HG03558 (cell line): ENCODE measurements around the gene KRT74.

Source experiments
- ATAC-seq: cut with Tn5 transposase; IDR thresholded peaks from one replicate; pipeline ENCODE4 v1.9.1; 2021; ENCODE audit warnings: moderate number of reproducible peaks; ENCODE audit not compliant: unreplicated experiment; ENCODE audit errors: extremely low read depth

Gene KRT74

DNA sequence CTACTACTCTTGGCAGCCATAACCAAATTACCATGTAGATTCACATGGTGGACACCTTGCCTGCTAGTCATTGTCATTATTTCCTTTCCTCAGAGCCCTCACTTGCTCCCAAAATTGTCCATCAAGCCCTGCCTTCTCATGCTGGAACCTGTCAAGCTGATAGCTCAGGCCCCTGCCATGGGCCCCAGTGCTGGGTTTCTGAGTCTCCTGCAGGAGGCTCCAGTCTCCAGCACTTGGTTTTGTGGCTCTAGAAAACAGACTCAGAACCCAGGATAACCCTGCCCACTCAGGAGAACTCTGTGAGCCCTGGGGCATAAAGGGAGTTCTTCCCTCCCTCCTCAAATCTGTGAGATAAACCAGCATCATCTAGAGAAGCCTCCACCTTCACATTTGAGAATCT is 31.5 kb downstream of the KRT74 start:
- ATAC-seq = no peak

DNA sequence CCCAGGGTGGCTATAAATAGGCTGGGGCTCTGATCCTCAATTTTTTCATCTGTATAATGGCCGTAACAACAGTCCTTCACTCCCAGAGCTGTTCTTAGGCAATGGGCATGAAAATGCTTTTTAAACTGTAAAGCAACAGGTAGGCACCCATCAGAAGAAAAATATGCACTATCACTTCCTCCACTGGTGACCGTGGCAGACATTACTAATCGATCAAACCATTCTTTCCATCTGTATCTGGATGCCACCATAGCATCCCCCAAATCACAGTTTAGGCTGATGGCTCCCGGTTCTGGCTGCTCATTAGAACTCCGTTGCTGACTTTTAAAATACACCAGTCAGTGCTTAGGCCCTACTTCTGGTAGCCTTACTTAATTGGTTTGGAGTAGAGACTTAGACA is 31.9 kb downstream of the KRT74 start:
- ATAC-seq = no peak

GRCh38 chr12:52540531-52540930 is 33.1 kb downstream of the KRT74 start:
- no peak for ATAC-seq

DNA sequence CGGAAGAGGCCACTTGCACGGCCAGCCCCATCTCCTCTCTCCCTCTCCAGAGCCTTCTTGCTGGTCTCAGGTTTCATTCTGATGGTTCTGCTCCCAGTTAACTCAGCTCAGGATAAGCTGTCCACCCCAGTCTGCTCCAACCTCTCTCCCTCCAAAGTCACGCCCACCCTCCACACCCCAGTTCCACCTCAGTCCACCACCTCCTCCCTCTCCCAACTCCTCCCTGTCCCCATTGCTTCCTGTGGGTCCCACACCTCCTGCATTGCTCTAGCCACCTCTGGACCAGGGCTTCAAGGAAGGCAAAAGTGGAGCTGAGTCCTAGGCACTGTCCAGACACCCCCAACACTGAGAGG is 33.8 kb downstream of the KRT74 start:
- no peak for ATAC-seq

GRCh38 chr12:52539083-52539820 is 34.4 kb downstream of the KRT74 start:
- ATAC-seq = no peak

GRCh38 chr12:52537101-52537500 is 36.5 kb downstream of the KRT74 start:
- no peak for ATAC-seq

DNA sequence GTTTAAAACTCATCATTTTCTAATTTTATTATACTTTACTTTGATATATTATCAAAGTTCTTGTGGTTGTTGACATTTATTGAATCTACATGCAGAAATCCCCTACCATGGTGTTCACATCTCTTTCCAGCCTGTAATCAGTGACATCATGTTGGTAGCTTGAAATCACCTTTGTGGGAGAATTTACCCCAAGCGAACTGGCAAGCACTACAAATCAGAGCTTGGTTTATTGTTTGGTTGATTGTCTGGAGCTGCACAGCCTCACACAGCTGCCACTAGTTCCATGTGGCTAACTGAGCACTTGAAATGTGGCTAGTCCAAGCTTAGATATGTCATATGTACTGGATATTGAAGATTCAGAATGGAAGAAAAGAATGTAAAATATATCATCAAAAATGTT is 38.1 kb downstream of the KRT74 start:
- ATAC-seq = no peak

- ATAC-seq = no peak
These were observed 39.2 kb downstream of the KRT74 start for GRCh38 chr12:52534482-52534881.

DNA sequence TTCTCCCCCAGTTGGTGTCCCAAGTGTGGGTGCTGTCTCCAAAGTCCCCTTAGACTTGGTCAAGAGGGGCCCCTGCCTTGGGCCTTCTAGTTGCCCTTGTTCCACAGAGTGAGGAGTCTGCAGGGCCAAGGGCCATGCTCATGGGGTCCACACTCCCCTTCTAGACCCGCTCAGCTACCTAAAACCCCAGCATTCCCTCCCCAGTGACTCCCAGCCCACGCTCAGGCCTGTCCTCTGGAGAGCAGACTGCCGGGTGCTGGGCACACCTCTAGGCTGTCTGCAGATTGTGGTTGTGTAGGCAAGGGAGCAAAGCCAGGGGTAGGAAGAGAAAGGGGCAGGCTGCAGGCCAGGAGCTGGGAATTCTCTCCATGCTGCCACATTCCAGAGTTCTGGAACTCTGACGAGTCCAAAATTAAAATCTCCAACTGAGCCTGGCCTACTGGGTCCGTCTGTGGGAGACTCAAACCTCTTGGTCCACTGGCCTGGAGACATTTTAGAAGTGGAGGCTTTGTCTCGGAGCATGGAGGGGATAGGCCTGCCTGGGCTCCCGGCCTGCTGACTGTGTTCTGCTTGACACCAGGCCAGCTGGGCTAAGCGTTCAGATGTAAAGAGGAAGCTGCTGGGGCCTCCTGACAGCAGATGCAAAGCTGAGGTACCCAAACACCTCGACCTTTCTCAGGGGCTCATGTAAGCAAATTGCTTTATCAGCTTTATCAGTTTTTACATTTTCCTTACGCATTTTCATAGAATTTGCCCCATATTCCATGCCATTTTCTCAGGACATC is 39.8 kb downstream of the KRT74 start:
- no peak for ATAC-seq

DNA sequence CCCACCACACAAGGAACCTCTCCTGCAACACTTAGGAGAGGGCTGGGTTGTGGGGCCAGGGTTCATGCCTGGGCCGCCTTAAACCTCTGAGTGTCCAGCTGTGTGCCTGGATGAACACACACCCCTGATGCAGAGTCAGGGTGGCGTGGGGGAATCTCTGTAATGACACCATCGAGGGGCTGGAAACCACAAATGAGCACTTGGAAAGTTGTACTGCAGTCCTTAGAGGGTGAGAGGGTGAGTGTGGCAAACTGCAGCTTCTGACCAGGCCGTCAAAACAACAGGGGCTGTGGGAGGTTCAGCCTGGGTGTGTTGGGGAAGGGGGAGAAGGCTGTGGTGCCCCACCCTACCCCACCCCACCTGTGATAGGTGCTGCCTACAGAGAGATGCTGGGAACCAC is 41.0 kb downstream of the KRT74 start:
- no peak for ATAC-seq

DNA sequence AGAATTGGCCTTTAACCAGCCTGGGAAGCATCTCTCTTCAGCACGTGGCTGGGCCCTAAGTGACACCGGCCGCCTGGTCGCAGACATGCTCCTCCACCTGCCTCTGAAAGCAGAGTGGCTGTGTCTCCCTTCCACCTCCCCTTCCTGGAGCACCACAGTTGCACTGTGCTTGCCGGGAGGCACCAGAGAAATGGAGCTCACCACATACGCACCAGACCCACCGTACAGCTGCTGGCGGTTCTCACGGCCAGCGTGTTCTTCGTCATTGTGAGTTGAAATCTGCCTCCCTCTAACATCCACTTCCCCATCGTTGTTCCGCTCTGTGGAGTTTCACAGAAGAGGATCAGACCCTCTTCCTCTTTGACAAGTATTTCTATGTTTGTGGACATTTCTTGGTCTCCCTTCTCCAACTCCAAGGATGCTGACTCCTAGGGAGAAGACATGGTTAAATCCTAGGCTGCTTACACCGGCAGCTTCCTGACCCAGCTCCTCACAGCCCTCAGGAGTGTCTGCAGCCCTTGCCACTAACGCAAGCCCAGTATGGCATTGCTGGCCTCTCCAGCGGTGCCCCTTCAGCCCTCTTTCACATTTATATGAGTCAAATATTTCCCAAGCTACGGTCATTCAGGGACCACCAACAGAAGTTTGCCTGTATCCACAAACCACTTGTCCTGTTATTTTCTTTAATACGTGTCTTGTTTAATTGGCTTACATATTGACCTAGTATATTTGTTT is 41.9 kb downstream of the KRT74 start:
- no peak for ATAC-seq

DNA sequence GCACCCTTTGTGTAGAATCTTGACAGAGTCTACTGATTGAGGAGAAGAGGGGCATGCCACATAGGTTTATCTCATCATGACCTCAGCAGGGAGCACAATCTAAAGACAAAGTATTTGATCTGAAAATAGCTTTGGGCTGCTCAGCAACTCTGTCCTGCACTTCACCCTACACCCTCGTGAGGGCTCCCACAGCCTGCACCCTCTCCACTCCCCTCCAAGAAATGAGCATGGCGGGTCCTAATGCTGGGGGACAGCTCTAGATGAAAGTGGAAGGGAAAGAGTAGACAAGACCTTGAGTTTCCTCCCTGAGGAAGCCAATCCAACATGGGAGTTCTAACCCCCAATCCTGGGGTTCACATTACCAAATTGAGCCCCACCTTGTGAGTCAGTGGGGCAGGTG is 42.7 kb downstream of the KRT74 start:
- no peak for ATAC-seq

DNA sequence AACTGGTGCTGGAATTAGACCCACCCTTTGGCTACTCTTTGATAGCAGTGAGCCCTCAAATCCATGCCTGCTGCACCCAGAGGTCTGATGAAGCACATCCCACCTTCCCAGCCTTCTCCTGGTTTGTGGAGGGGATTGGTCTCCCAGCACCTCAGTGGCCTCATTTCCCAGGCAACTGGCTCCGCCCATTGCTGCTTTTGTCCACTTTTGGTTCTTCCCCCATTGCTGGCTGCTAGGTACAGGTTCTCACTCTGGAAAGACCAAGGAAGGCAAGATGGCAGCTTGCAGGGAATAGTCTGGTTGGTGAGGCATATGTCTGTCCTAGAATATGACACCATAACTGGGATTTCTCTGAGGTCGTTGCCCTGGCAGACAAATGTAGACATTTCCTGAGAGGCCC is 43.3 kb downstream of the KRT74 start:
- ATAC-seq = no peak

DNA sequence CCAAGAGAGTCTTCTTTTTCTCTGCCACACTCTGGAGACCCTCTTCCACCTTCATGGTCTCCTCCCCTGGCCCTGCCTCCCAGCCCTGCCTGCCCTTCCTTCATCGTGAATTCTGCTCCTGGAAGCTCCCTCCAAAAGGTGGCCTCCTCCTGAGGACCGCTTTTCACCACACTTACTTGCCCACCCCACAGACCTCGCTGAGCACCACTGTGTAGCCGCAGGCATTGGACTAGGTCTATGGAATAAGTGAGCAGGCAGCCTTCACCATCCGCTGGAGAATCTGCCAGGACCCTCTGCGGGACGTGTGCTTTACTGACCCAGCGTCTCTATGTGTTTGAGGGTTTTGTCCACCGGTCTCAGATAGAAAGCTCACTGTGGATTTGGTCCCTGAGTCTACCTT is 43.8 kb downstream of the KRT74 start:
- no peak for ATAC-seq

DNA sequence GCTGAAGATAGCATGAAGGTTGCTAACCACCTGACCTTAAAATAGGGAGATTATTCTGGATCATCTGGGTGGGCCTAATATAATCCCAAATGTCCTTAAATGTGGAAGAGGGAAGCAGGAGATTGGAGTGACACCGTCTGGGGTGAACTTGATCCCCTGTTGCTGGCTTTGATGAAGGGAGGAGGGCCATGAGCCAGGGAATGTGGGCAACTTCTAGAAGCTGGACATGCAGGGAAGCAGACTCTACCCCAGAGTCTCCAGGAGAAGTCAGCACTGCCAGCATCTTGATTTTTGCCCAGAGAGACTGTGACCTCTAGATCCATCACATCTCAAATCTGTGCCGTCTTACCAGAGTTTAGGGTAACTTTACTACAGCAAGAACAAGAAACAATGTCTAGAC is 44.2 kb downstream of the KRT74 start:
- ATAC-seq = no peak

GRCh38 chr12:52528641-52529143 is 45.0 kb downstream of the KRT74 start:
- no peak for ATAC-seq

DNA sequence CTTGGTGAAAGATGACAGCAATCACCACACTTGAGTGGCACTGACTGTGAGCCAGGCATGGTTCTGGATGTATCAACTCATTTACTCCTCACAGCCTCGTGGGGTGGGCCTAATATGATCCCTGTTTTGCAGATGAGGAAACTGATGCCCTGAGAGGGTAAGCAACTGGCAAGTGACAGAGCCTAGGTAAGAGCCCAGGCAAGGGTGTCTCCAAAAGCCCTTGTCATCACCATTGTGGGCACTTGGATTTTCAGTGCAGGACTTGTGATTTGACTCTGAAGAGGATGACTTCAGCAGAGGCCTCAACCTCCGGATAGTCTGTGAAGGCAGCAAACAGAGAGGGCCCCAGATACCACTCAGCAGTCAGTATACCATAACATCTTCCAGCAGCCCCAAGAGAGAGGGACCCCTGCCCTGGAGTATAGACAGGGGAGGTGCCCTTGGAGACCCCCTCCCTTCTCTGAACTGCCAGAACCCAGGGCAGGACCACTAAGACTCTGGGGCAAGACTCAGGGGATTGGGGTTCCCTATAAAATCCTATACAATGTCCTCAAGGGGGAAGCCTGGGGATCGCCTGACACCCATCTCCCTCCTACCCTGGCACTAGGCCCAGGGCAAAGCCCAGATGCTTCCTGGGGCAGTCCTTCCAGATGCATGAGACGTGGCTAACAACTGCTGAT is 46.4 kb downstream of the KRT74 start:
- ATAC-seq = no peak

DNA sequence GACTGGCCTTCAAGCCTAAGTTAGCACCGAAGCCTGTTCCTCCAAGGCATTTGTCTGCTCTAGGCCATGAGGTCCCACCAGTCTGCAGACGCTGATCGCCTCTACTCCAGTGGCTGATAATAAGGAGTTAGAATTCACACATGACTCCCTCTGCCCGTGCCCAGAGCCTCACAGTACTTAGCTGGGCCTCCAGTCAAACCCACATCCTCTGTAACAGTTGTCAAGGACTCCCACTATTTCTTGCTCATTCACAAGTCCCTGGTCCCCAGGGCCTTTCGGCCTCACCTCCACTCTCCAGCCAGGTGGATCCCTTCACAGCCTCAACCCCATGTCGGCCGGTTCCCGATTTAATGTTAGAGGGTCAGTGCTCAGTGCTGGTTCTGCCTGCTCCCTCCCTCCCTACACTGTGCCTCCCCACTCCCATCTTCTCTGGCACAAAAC is 47.1 kb downstream of the KRT74 start:
- ATAC-seq = no peak

DNA sequence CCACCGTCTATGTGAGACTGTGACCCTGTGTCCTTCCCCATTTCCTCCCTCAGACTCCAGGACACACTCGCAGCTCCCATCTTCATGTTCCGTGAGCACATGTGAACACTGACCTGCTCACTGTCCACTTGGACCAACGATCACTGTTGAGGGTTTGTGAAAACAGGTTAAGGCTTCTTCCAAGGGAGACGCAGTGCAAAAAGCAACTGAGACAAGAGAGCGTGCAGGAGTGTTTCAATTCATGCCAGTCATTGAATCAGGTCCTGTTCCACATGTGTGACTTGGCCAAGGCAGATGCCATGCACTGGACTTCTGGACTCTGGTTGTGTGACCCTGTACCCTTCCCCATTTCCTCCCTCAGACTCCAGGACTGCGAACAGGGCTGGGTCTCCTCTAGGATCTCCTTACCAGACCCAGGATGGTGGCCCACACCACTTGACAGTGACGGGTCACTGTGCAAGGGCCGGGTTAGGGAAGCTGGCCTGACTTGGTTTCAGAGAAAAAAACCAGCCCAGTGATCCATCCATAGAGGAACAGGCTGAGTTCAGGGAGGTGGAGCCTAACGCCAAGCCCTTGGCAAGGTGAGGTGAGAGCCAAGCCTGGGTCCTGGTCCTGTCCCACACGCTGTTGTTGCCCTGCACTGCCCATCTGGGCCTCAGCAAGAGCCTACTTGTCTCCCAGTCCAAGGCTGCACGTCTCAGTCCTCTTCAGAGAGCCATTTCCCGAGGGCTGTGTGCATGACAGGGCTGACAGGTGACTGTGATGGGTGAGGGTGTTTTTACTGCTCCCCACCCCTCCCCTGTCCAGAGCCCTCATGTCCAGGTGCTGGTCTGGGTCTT is 47.8 kb downstream of the KRT74 start:
- ATAC-seq = no peak
